T-helper 17 cell (primary cell): ENCODE data around the gene NBEAL2. TPM values are rescaled to one million over a fixed set of nuclear protein-coding genes. Genes with fewer than 3 reads are reported as not detected.
"Not testable (repeated sequence)": the region's sequence is repeated elsewhere in the genome, so short reads cannot be mapped to it uniquely, and the experiment has no call there.

ENCODE experiments used
- ATAC-seq: fragments of 150-1000 bp; cut with Tn5 transposase; 2 replicates; pipeline ENCODE4 v1.10.0; 2021; ENCODE audit warnings: mild to moderate bottlenecking, moderate library complexity
- DNase-seq, 3 donors: peaks; one replicate each; pipeline versions ENCODE4 v3.0.0 to v3.0.0-alpha.2; 2020 to 2021
- H3K9me3 ChIP-seq: one replicate; pipeline ENCODE4 v1.7.0; 2013; ENCODE audit warnings: low read length, mild to moderate bottlenecking; ENCODE audit not compliant: control insufficient read depth, poor library complexity, severe bottlenecking
- H3K27ac Mint-ChIP-seq: one replicate; pipeline ENCODE4 v1.8.0; 2022; ENCODE audit warnings: mild to moderate bottlenecking, moderate library complexity, mixed read lengths
- H3K27me3 Mint-ChIP-seq: one replicate; pipeline ENCODE4 v1.8.0; 2022; ENCODE audit warnings: mixed read lengths
- H3K36me3 Mint-ChIP-seq: one replicate; pipeline ENCODE4 v1.8.0; 2022; ENCODE audit warnings: low read depth, mixed read lengths
- H3K4me1 Mint-ChIP-seq: one replicate; pipeline ENCODE4 v1.8.0; 2022; ENCODE audit warnings: mild to moderate bottlenecking, mixed read lengths
- H3K4me3 Mint-ChIP-seq: one replicate; pipeline ENCODE4 v1.8.0; 2022; ENCODE audit warnings: mild to moderate bottlenecking, moderate library complexity, mixed read lengths
- total RNA-seq, 4 donors: library from RNA in 2 of 4; stranded (reverse) in 2 of 4; gene quantifications; one replicate each; pipeline ENCODE4 v1.2.3 and lab custom pipeline; 2022 to 2026

Gene NBEAL2
- total RNA-seq, 2 donors from 2014 or later: 285 to 303 TPM

GRCh38 chr3:47012342-47013230 lies 33.1 kb downstream of the NBEAL2 start:
- peaks cover 2% of the 10 kb centered on the region for H3K36me3 Mint-ChIP-seq
- no peak overlapping the region for H3K4me3 Mint-ChIP-seq
- ATAC-seq (no peak), DNase-seq (no peak)
- no peaks in the 10 kb centered on the region for H3K27me3 Mint-ChIP-seq
- no peaks in the 10 kb centered on the region for H3K9me3 ChIP-seq
- H3K4me1 Mint-ChIP-seq: peaks cover 21% of the 10 kb centered on the region
- peak overlapping the region; percentile 78 for H3K27ac Mint-ChIP-seq

DNA sequence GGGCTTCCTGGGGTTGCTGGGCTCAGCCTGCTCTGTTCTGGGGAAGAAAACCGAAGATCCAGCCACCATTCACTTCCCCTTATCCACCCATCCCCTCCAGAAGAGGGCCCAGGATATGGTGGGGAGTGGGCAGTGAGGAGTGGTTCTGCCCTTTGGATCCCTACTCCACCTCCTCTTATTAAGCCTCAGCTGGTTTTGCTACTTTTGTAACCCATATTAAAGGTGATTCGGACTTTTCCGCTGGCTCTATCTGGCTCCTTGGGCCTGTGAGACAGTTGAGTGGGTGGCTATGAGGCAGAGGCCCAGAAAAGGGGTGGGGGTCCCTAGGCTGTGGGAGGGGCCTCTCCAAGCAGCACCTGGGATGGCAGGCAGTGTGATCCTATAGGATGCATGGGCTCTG lies 33.8 kb downstream of the NBEAL2 start:
- Mint-ChIP-seq H3K36me3 (peaks cover 2% of the 10 kb centered on the region), H3K27me3 (no peaks in the 10 kb centered on the region)
- no peak for DNase-seq

GRCh38 chr3:47014036-47014435 lies 34.6 kb downstream of the NBEAL2 start:
- H3K4me3 Mint-ChIP-seq: no peak overlapping the region
- H3K4me1 Mint-ChIP-seq: peaks cover 32% of the 10 kb centered on the region
- DNase-seq (no peak), ATAC-seq (no peak)
- H3K9me3 ChIP-seq: no peaks in the 10 kb centered on the region
- no peaks in the 10 kb centered on the region for H3K27me3 Mint-ChIP-seq
- H3K27ac Mint-ChIP-seq: no peak overlapping the region
- H3K36me3 Mint-ChIP-seq: peaks cover 6% of the 10 kb centered on the region

More for the DNA sequence above, 33.8 kb downstream of the NBEAL2 start:
- no peaks in the 10 kb centered on the region for H3K9me3 ChIP-seq
- peaks cover 27% of the 10 kb centered on the region for H3K4me1 Mint-ChIP-seq
- no peak for ATAC-seq
- H3K4me3 Mint-ChIP-seq: no peak overlapping the region
- no peak overlapping the region for H3K27ac Mint-ChIP-seq

GRCh38 chr3:47015151-47015550 lies 35.7 kb downstream of the NBEAL2 start:
- Mint-ChIP-seq H3K27me3 (no peaks in the 10 kb centered on the region), H3K4me3 (no peak overlapping the region), H3K4me1 (peaks cover 38% of the 10 kb centered on the region), H3K27ac (no peak overlapping the region), H3K36me3 (peaks cover 6% of the 10 kb centered on the region)
- ATAC-seq (no peak), DNase-seq (no peak)
- H3K9me3 ChIP-seq: no peaks in the 10 kb centered on the region

DNA sequence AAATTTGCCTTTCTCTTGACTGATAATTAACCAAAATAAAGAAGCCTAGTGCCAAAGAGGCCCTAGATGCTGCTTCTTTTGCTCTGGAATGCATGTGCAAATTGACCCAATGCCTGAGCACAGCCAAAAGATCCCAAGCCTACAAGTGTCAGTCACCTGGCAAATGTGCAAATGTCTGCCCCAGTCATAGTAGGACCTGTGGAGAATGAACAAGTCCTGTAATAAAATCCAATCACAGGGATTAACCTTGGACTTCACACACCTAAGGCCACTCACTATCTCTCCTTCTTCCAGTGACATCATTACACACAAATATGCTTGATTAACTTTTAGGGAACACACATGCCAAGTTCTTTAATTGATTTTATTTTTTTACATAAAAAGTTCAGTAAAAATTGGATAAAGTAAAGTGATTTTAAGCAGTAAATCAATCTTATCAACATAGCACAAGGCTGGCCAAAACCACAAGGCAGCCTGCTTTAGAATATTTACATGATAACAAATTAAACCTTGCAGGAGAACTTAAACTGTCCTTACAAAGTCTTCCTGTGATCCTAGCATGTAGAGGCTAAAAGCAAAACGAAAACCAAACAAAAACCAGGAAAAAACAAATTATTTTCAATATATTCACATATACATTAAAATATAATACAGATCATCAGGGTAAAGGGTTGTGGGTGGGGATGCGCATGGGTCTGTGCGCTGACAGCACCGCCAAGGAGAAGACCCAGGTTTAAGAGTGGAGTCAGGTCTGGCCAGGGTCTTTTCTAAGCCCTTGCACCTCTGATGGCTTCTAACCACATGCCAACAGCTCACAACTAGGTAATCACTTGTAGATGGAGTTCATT lies 36.8 kb downstream of the NBEAL2 start:
- Mint-ChIP-seq H3K4me3 (no peak overlapping the region), H3K27me3 (no peaks in the 10 kb centered on the region), H3K36me3 (peaks cover 6% of the 10 kb centered on the region), H3K27ac (peak overlapping the region; percentile 94), H3K4me1 (peaks cover 36% of the 10 kb centered on the region)
- DNase-seq: no peak
- ATAC-seq: no peak
- no peaks in the 10 kb centered on the region for H3K9me3 ChIP-seq

GRCh38 chr3:47016934-47017435 lies 37.5 kb downstream of the NBEAL2 start:
- ATAC-seq (peak; percentile 68), DNase-seq (no peak)
- H3K27me3 Mint-ChIP-seq: no peaks in the 10 kb centered on the region
- H3K4me1 Mint-ChIP-seq: peaks cover 29% of the 10 kb centered on the region
- peak overlapping the region; percentile 94 for H3K27ac Mint-ChIP-seq
- peak overlapping the region; percentile 25 for H3K4me3 Mint-ChIP-seq
- H3K9me3 ChIP-seq: no peaks in the 10 kb centered on the region
- peaks cover 6% of the 10 kb centered on the region for H3K36me3 Mint-ChIP-seq

GRCh38 chr3:47017504-47018268 lies 38.2 kb downstream of the NBEAL2 start:
- ATAC-seq (peak; percentile 4), DNase-seq (no peak)
- Mint-ChIP-seq H3K27me3 (no peaks in the 10 kb centered on the region), H3K4me1 (peaks cover 29% of the 10 kb centered on the region), H3K4me3 (no peak overlapping the region), H3K36me3 (peaks cover 6% of the 10 kb centered on the region), H3K27ac (peak overlapping the region; percentile 94)
- no peaks in the 10 kb centered on the region for H3K9me3 ChIP-seq

GRCh38 chr3:47018269-47018611 lies 38.8 kb downstream of the NBEAL2 start:
- Mint-ChIP-seq H3K4me3 (peak overlapping the region; percentile 49), H3K27ac (peak overlapping the region; percentile 94), H3K36me3 (peaks cover 6% of the 10 kb centered on the region), H3K4me1 (peaks cover 29% of the 10 kb centered on the region), H3K27me3 (no peaks in the 10 kb centered on the region)
- no peak for ATAC-seq
- DNase-seq: no peak
- no peaks in the 10 kb centered on the region for H3K9me3 ChIP-seq

DNA sequence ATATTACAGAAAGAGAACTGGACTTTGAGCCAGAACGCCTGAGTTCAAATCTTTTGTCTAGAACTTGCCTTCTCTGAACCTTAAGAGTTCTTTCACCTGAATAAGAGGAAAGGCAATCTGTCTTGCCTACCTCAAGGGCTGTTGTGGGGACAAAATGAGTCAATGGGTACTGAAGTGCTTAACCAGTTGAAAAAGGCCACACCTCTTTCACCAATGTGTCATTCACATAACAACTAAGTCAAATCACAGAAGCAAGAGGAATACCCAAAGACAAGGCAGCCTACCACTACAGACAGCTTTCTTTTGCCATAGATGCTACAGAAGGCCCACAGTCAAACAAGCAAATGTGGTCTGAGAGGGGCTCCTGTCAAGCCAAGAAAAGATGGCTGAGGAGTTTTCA lies 39.7 kb downstream of the NBEAL2 start:
- ATAC-seq (no peak), DNase-seq (no peak)
- peak overlapping the region; percentile 94 for H3K27ac Mint-ChIP-seq
- H3K9me3 ChIP-seq: no peaks in the 10 kb centered on the region
- H3K4me3 Mint-ChIP-seq: no peak overlapping the region
- H3K36me3 Mint-ChIP-seq: peaks cover 6% of the 10 kb centered on the region
- H3K27me3 Mint-ChIP-seq: no peaks in the 10 kb centered on the region
- H3K4me1 Mint-ChIP-seq: peaks cover 29% of the 10 kb centered on the region

DNA sequence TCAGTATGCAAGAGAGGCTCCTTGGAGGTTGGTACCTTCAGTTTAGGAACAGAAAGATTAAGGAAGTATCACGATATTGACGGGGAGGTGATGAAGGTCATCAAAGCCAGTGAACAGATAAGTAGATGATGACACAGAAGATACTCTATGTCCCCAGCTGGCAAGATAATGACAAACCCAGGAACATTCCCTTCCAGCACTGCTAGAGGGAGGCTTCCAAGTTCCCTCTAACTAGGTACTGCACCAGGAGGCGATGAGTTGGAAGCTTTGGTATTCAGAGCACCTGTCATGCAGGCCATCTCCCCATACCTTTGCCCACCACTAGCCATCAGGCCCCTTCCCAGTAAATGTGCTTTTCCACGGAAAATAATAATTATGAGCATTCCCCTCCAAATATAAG lies 40.8 kb downstream of the NBEAL2 start:
- H3K27me3 Mint-ChIP-seq: no peaks in the 10 kb centered on the region
- peaks cover 35% of the 10 kb centered on the region for H3K4me1 Mint-ChIP-seq
- no peak overlapping the region for H3K4me3 Mint-ChIP-seq
- H3K9me3 ChIP-seq: no peaks in the 10 kb centered on the region
- peak overlapping the region; percentile 94 for H3K27ac Mint-ChIP-seq
- ATAC-seq (no peak), DNase-seq (no peak)
- peaks cover 6% of the 10 kb centered on the region for H3K36me3 Mint-ChIP-seq

DNA sequence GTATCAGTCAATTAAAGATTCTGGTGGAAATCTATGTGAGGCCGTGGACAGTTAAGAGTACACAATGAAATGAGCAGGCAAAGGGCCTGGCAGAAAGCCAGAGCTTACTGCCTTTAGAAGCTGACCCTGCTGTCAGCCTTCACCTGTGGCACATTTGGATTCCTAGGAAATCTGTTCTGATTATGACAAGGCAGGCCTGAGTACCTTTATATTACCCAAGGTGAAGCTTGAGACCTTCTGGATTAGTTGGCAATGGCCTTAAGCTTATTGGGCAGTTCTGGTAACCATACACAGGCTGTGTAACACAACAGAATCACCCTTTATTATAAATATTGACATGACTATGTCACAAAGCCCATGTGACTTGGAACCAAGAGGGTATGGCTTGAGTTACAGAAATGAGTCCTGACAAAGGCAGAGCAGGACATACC lies 43.2 kb downstream of the NBEAL2 start:
- H3K27me3 Mint-ChIP-seq: no peaks in the 10 kb centered on the region
- DNase-seq (no peak), ATAC-seq (no peak)
- H3K36me3 Mint-ChIP-seq: peaks cover 6% of the 10 kb centered on the region
- peaks cover 32% of the 10 kb centered on the region for H3K4me1 Mint-ChIP-seq
- no peaks in the 10 kb centered on the region for H3K9me3 ChIP-seq
- H3K4me3 Mint-ChIP-seq: no peak overlapping the region
- H3K27ac Mint-ChIP-seq: peak overlapping the region; percentile 94

GRCh38 chr3:47024932-47025331 lies 45.5 kb downstream of the NBEAL2 start:
- H3K27me3 Mint-ChIP-seq: no peaks in the 10 kb centered on the region
- no peaks in the 10 kb centered on the region for H3K9me3 ChIP-seq
- DNase-seq: no peak
- no peak overlapping the region for H3K4me3 Mint-ChIP-seq
- H3K36me3 Mint-ChIP-seq: peaks cover 2% of the 10 kb centered on the region
- peaks cover 18% of the 10 kb centered on the region for H3K4me1 Mint-ChIP-seq
- peak overlapping the region; percentile 81 for H3K27ac Mint-ChIP-seq
- ATAC-seq: no peak

- H3K4me3 Mint-ChIP-seq, H3K9me3 ChIP-seq, H3K36me3 Mint-ChIP-seq, ATAC-seq, H3K27me3 Mint-ChIP-seq, DNase-seq: not testable (repeated sequence)
- H3K4me1 Mint-ChIP-seq: peaks cover 28% of the 10 kb centered on the region
- peak overlapping the region; percentile 81 for H3K27ac Mint-ChIP-seq
Measured at GRCh38 chr3:47026432-47026831, 47.0 kb downstream of the NBEAL2 start.
